H9 (cell line): ENCODE measurements around the gene TPPP2. TPM values are rescaled to one million over a fixed set of nuclear protein-coding genes. Genes with fewer than 3 reads are reported as not detected.

Experiments
- DNase-seq: peaks from one replicate; pipeline ENCODE4 v3.0.0-alpha.2; 2017
- H2AFZ ChIP-seq: one replicate; pipeline ENCODE4 v1.6.1; 2013; ENCODE audit warnings: mild to moderate bottlenecking, low read length, control low read depth, moderate library complexity
- H2AK5ac ChIP-seq: 2 replicates; pipeline ENCODE4 v1.6.1; 2013; ENCODE audit warnings: low read length, control low read depth, mixed read lengths; ENCODE audit not compliant: insufficient read length
- H2BK120ac ChIP-seq: one replicate; pipeline ENCODE4 v1.6.1; 2013; ENCODE audit warnings: low read depth, mild to moderate bottlenecking, low read length, control low read depth, inconsistent platforms; ENCODE audit not compliant: poor library complexity, severe bottlenecking
- H2BK12ac ChIP-seq: 2 replicates; pipeline ENCODE4 v1.6.1; 2013; ENCODE audit warnings: low read length, control low read depth, mixed read lengths, low read depth; ENCODE audit not compliant: insufficient read length
- H2BK15ac ChIP-seq: 2 replicates; pipeline ENCODE4 v1.6.1; 2013; ENCODE audit warnings: low read depth, low read length, control low read depth
- H2BK20ac ChIP-seq: one replicate; pipeline ENCODE4 v1.6.1; 2013; ENCODE audit warnings: low read depth, mild to moderate bottlenecking, low read length, control low read depth, inconsistent platforms; ENCODE audit not compliant: poor library complexity, severe bottlenecking
- H2BK5ac ChIP-seq: 2 replicates; pipeline ENCODE4 v1.6.1; 2013; ENCODE audit warnings: low read length, control low read depth, mixed read lengths; ENCODE audit not compliant: insufficient read length
- H3K14ac ChIP-seq: 2 replicates; pipeline ENCODE4 v1.6.1; 2013; ENCODE audit warnings: low read length, control low read depth; ENCODE audit not compliant: insufficient read depth
- H3K18ac ChIP-seq: 2 replicates; pipeline ENCODE4 v1.6.1; 2013; ENCODE audit warnings: low read depth, mild to moderate bottlenecking, mixed read lengths, low read length, control low read depth; ENCODE audit not compliant: insufficient read length
- H3K23ac ChIP-seq: 2 replicates; pipeline ENCODE4 v1.6.1; 2013; ENCODE audit warnings: low read length, control low read depth, mixed read lengths, low read depth; ENCODE audit not compliant: insufficient read length
- H3K23me2 ChIP-seq: 2 replicates; pipeline ENCODE4 v1.6.1; 2013; ENCODE audit warnings: low read depth, mild to moderate bottlenecking, mixed read lengths, low read length, control low read depth; ENCODE audit not compliant: insufficient read length, poor library complexity, severe bottlenecking
- H3K27ac ChIP-seq: 2 replicates; pipeline ENCODE4 v1.5.1; 2013; ENCODE audit warnings: low read length, control low read depth, mixed read lengths, low read depth; ENCODE audit not compliant: insufficient read length
- H3K27me3 ChIP-seq: 2 replicates; pipeline ENCODE4 v1.6.1; 2013; ENCODE audit warnings: low read length, control low read depth, inconsistent platforms; ENCODE audit not compliant: insufficient read depth
- H3K4ac ChIP-seq: 2 replicates; pipeline ENCODE4 v1.6.1; 2013; ENCODE audit warnings: low read depth, mild to moderate bottlenecking, control low read depth, inconsistent platforms, low read length, moderate library complexity
- H3K4me1 ChIP-seq: 2 replicates; pipeline ENCODE4 v1.6.1; 2013; ENCODE audit warnings: low read length, control low read depth, inconsistent platforms; ENCODE audit not compliant: insufficient read depth
- H3K4me2 ChIP-seq: 2 replicates; pipeline ENCODE4 v1.6.1; 2013; ENCODE audit warnings: low read length, control low read depth, mixed read lengths; ENCODE audit not compliant: insufficient read length, insufficient read depth
- H3K56ac ChIP-seq: 2 replicates; pipeline ENCODE4 v1.6.1; 2013; ENCODE audit warnings: low read depth, mild to moderate bottlenecking, mixed read lengths, low read length, control low read depth; ENCODE audit not compliant: insufficient read length
- H3K79me1 ChIP-seq: 2 replicates; pipeline ENCODE4 v1.6.1; 2013; ENCODE audit warnings: low read depth, mild to moderate bottlenecking, moderate library complexity, low read length, control low read depth, inconsistent platforms; ENCODE audit not compliant: insufficient read depth, poor library complexity, severe bottlenecking
- H3K79me2 ChIP-seq: 2 replicates; pipeline ENCODE4 v1.6.1; 2013; ENCODE audit warnings: low read length, control low read depth, inconsistent platforms; ENCODE audit not compliant: insufficient read depth
- H3K9ac ChIP-seq: 2 replicates; pipeline ENCODE4 v1.6.1; 2013; ENCODE audit warnings: low read length, control low read depth, mixed read lengths; ENCODE audit not compliant: insufficient read length; ENCODE audit errors: extremely low read depth
- H3K9me3 ChIP-seq: one replicate; pipeline ENCODE4 v1.6.1; 2013; ENCODE audit warnings: low read depth, low read length, inconsistent platforms; ENCODE audit not compliant: control insufficient read depth
- H3T11ph ChIP-seq: one replicate; pipeline ENCODE4 v1.6.1; 2013; ENCODE audit warnings: mild to moderate bottlenecking, low read length, control low read depth, inconsistent platforms
- H4K20me1 ChIP-seq: one replicate; pipeline ENCODE4 v1.6.1; 2013; ENCODE audit not compliant: control insufficient read depth, insufficient read length, insufficient read depth
- H4K5ac ChIP-seq: 2 replicates; pipeline ENCODE4 v1.6.1; 2013; ENCODE audit warnings: low read depth, mild to moderate bottlenecking, mixed read lengths, low read length, control low read depth; ENCODE audit not compliant: insufficient read length
- H4K8ac ChIP-seq: replicated peaks from 2 replicates; pipeline ENCODE4 v1.6.1; 2013; ENCODE audit warnings: low read length, control low read depth, mixed read lengths, low read depth; ENCODE audit not compliant: insufficient read length
- H4K91ac ChIP-seq: 2 replicates; pipeline ENCODE4 v1.6.1; 2013; ENCODE audit warnings: low read depth, mild to moderate bottlenecking, moderate library complexity, mixed read lengths, low read length, control low read depth; ENCODE audit not compliant: insufficient read length
- H3K27ac Mint-ChIP-seq, 3 experiments: 2 replicates in 2 of 3; 3 replicates in 1 of 3; pipeline ENCODE4 v1.8.0; 2020 to 2021; ENCODE audit warnings: mixed read lengths in 3 of 3, mild to moderate bottlenecking in 1 of 3, moderate library complexity in 1 of 3
- H3K27me3 Mint-ChIP-seq: 2 replicates; pipeline ENCODE4 v1.8.0; 2021; ENCODE audit warnings: low read depth, mild to moderate bottlenecking, moderate library complexity, mixed read lengths
- H3K36me3 Mint-ChIP-seq, 3 experiments: 2 replicates in 2 of 3; 3 replicates in 1 of 3; pipeline ENCODE4 v1.8.0; 2020 to 2021; ENCODE audit warnings: low read depth in 3 of 3, mixed read lengths in 3 of 3; ENCODE audit not compliant: insufficient read depth in 1 of 3
- H3K4me1 Mint-ChIP-seq, 2 experiments: 2 replicates each; pipeline ENCODE4 v1.8.0; 2020; ENCODE audit warnings: mixed read lengths in 2 of 2
- H3K4me3 Mint-ChIP-seq, 2 experiments: 2 replicates in 1 of 2; 3 replicates in 1 of 2; pipeline ENCODE4 v1.8.0; 2020 to 2021; ENCODE audit warnings: mild to moderate bottlenecking in 2 of 2, mixed read lengths in 2 of 2, moderate library complexity in 1 of 2
- H3K9me3 Mint-ChIP-seq, 2 experiments: 2 replicates in 1 of 2; 3 replicates in 1 of 2; pipeline ENCODE4 v1.8.0; 2020; ENCODE audit warnings: mild to moderate bottlenecking in 2 of 2, mixed read lengths in 2 of 2, moderate library complexity in 1 of 2
- WGBS: extraction: QIAGEN DNeasy Blood & Tissue Kit; methylation state at CpG from one replicate; pipeline ENCODE4 v1.1.7; 2013; ENCODE audit warnings: missing lambda C conversion rate, low lambda C conversion rate, mixed read lengths; ENCODE audit not compliant: insufficient read length; ENCODE audit errors: extremely low coverage; 5-methylcytosine and 5-hydroxymethylcytosine counted together
- total RNA-seq: library from RNA; stranded (reverse); gene quantifications from 2 replicates; pipeline ENCODE4 v1.2.1, GENCODE V29; 2021
- TF ChIP-seq, protein P1 (sequence below): fragments of 200-600 bp; sonication (generic); conservative IDR thresholded peaks from 3 replicates; pipeline ENCODE4 v1.8.0; 2021; ENCODE audit warnings: antibody characterized with exemption, mild to moderate bottlenecking

TPPP2 gene
- total RNA-seq, 1 experiment from 2014 or later, result not detected

DNA sequence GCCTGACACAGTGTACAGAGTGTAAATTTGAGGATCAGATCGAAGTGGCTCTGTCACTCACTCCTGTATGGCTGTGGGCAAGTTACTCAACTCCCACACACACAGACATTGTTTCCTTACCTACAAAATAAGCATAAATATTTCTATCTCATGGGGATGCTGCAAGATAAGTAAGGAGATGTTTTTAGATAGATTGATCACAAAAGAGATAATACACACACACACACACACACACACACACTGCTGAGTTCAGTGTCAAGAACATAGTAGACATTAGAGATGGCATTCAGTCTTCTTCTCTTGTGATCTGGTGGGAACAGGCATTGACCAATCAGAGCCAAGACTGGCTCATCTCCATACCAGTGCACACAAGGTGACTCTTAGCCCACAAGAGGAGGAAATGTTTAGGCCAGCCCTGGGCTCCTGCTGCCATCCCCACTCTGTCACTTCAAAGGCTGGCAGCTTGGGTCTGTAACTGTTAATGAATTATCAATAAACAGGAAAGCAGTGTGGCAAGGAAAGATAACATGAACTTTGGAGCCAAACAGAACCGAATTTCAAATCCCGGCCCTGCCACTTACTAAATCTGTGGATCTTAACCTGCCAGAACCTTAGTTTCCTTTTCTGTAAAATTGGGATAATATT, 24.2 kb downstream of the TPPP2 start:
- Mint-ChIP-seq H3K36me3 (no peaks in the 10 kb centered on the region), H3K27ac (peak overlapping the region in 1 of 3 experiments; percentile 80; a peak in 1 of 7 replicates), H3K27me3 (peaks cover 4% of the 10 kb centered on the region; the same call in 1 of the 2 replicates), H3K4me1 (peaks cover 11 to 14% of the 10 kb centered on the region in 2 experiments), H3K4me3 (no peak overlapping the region), H3K9me3 (no peaks in the 10 kb centered on the region)
- H4K91ac ChIP-seq, result no peak overlapping the region
- no peak overlapping the region for H2BK5ac ChIP-seq
- no peak overlapping the region for H2BK15ac ChIP-seq
- no peak overlapping the region for H3K4me2 ChIP-seq
- H4K8ac ChIP-seq, result no peak overlapping the region
- H3K18ac ChIP-seq, result no peak overlapping the region
- H3K27me3 ChIP-seq, result no peaks in the 10 kb centered on the region
- no peak overlapping the region for H3K9ac ChIP-seq
- H3K27ac ChIP-seq, result no peak overlapping the region
- no peaks in the 10 kb centered on the region for H3K23me2 ChIP-seq
- no peak overlapping the region for H3K4ac ChIP-seq
- no peak overlapping the region for H3K23ac ChIP-seq
- TF ChIP-seq, protein P1, sequence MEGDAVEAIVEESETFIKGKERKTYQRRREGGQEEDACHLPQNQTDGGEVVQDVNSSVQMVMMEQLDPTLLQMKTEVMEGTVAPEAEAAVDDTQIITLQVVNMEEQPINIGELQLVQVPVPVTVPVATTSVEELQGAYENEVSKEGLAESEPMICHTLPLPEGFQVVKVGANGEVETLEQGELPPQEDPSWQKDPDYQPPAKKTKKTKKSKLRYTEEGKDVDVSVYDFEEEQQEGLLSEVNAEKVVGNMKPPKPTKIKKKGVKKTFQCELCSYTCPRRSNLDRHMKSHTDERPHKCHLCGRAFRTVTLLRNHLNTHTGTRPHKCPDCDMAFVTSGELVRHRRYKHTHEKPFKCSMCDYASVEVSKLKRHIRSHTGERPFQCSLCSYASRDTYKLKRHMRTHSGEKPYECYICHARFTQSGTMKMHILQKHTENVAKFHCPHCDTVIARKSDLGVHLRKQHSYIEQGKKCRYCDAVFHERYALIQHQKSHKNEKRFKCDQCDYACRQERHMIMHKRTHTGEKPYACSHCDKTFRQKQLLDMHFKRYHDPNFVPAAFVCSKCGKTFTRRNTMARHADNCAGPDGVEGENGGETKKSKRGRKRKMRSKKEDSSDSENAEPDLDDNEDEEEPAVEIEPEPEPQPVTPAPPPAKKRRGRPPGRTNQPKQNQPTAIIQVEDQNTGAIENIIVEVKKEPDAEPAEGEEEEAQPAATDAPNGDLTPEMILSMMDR, result no peak
- H3K9me3 ChIP-seq, result no peaks in the 10 kb centered on the region
- no CpG with 5 or more reads among the region's 3 CpGs for WGBS
- no peak overlapping the region for H2AK5ac ChIP-seq
- no peak overlapping the region for H2BK20ac ChIP-seq
- no peaks in the 10 kb centered on the region; the same call in 1 of the 2 replicates for H3K4me1 ChIP-seq
- no peak overlapping the region for H2AFZ ChIP-seq
- H2BK12ac ChIP-seq, result no peak overlapping the region
- no peak overlapping the region for H3K14ac ChIP-seq
- no peaks in the 10 kb centered on the region for H3K79me1 ChIP-seq
- no peak overlapping the region for H3T11ph ChIP-seq
- DNase-seq, result no peak
- H3K79me2 ChIP-seq, result no peaks in the 10 kb centered on the region
- no peak overlapping the region for H3K56ac ChIP-seq
- H4K5ac ChIP-seq, result no peak overlapping the region
- no peaks in the 10 kb centered on the region for H4K20me1 ChIP-seq
- H2BK120ac ChIP-seq, result no peak overlapping the region
